H1 (cell line): ENCODE results near the gene SRF.

Experiments used
- ATF3 ChIP-seq: IDR thresholded peaks from 2 replicates; pipeline ENCODE4 v1.6.1; 2011; ENCODE audit warnings: low read depth, mild to moderate bottlenecking, low read length; ENCODE audit not compliant: insufficient read depth
- CHD2 ChIP-seq: IDR thresholded peaks from 2 replicates; pipeline ENCODE4 v1.6.1; 2012; ENCODE audit warnings: low read length, improper control_type of control experiment
- CTCF ChIP-seq, 3 experiments: IDR thresholded peaks; 1 replicate in 2 of 3; 2 replicates in 1 of 3; pipeline versions ENCODE4 v1.5.1 to v1.6.1; 2011; ENCODE audit warnings: low read length in 3 of 3, mild to moderate bottlenecking in 3 of 3, inconsistent platforms in 2 of 3, low read depth in 1 of 3, moderate library complexity in 1 of 3; ENCODE audit not compliant: insufficient read depth in 1 of 3; ENCODE audit errors: control extremely low read depth in 1 of 3
- EGR1 ChIP-seq: IDR thresholded peaks from 2 replicates; pipeline ENCODE4 v1.6.1; 2011; ENCODE audit warnings: low read depth, low read length, borderline replicate concordance
- EZH2 ChIP-seq: fragments of 200-600 bp; sonication (generic); IDR thresholded peaks from 2 replicates; pipeline ENCODE4 v1.7.1; 2012; ENCODE audit warnings: low read depth, mild to moderate bottlenecking, moderate library complexity, low read length, inconsistent platforms; ENCODE audit not compliant: severe bottlenecking
- RAD21 ChIP-seq, 2 experiments: IDR thresholded peaks in 1 of 2; conservative IDR thresholded peaks in 1 of 2; 2 replicates each; pipeline ENCODE4 v1.6.1; 2011; ENCODE audit warnings: low read depth in 2 of 2, low read length in 2 of 2, improper control_type of control experiment in 1 of 2, inconsistent platforms in 1 of 2, mild to moderate bottlenecking in 1 of 2, moderate library complexity in 1 of 2
- SIN3A ChIP-seq, 2 experiments: IDR thresholded peaks in 1 of 2; conservative IDR thresholded peaks in 1 of 2; 2 replicates each; pipeline ENCODE4 v1.6.1; 2011 to 2012; ENCODE audit warnings: low read length in 2 of 2, improper control_type of control experiment in 1 of 2, low read depth in 1 of 2, mild to moderate bottlenecking in 1 of 2
- SIRT6 ChIP-seq: IDR thresholded peaks from one replicate; pipeline ENCODE4 v1.7.1; 2012; ENCODE audit warnings: low read length, inconsistent platforms
- TAF1 ChIP-seq: IDR thresholded peaks from 2 replicates; pipeline ENCODE4 v1.6.1; 2011; ENCODE audit warnings: mild to moderate bottlenecking, low read depth, low read length
- ZNF274 ChIP-seq: IDR thresholded peaks from 2 replicates; pipeline ENCODE4 v1.7.0; 2012; ENCODE audit warnings: low read length, borderline replicate concordance; ENCODE audit errors: extremely low read depth

- TF ChIP-seq CTCF (IDR thresholded peaks at IDR 0.05; ENCODE audit: control extremely low read depth in 1 of 3, insufficient read depth in 1 of 3, low read depth in 1 of 3, low read length in 3 of 3) (no peak), RAD21 (IDR thresholded peaks at IDR 0.05 in 1 of 2, conservative IDR thresholded peaks at IDR 0.05 in 1 of 2; ENCODE audit: low read depth in 2 of 2, low read length in 2 of 2) (no peak), CHD2 (no peak), ZNF274 (no peak), SIRT6 (no peak), EZH2 (no peak), SIN3A (conservative IDR thresholded peaks at IDR 0.05 in 1 of 2, IDR thresholded peaks at IDR 0.05 in 1 of 2; ENCODE audit: low read depth in 1 of 2, low read length in 2 of 2) (no peak), TAF1 (no peak), ATF3 (no peak), EGR1 (no peak)
Observed at GRCh38 chr6:43221046-43221972, 50.2 kb downstream of the SRF start.
